KG1 (cell line): ENCODE data around the gene YARS2.
"Not testable (repeated sequence)": the region's sequence is repeated elsewhere in the genome, so short reads cannot be mapped to it uniquely, and the experiment has no call there.

ENCODE experiments used
- DNase-seq: peaks from one replicate; lab custom pipeline; 2025; lab: John Stamatoyannopoulos, UW

YARS2 gene

GRCh38 chr12:32743264-32743663 is 12.4 kb downstream of the YARS2 start:
- DNase-seq = no peak

GRCh38 chr12:32742133-32742532 is 13.6 kb downstream of the YARS2 start:
- DNase-seq = no peak

GRCh38 chr12:32739279-32739678 is 16.4 kb downstream of the YARS2 start:
- no peak for DNase-seq

GRCh38 chr12:32737715-32738114 is 18.0 kb downstream of the YARS2 start:
- DNase-seq = no peak

GRCh38 chr12:32736445-32736844 is 19.3 kb downstream of the YARS2 start:
- DNase-seq = no peak

GRCh38 chr12:32734952-32735351 is 20.7 kb downstream of the YARS2 start:
- DNase-seq = no peak

- no peak for DNase-seq
These were observed 28.5 kb downstream of the YARS2 start for GRCh38 chr12:32727237-32727636.

GRCh38 chr12:32726286-32726685 is 29.4 kb downstream of the YARS2 start:
- DNase-seq = no peak

GRCh38 chr12:32725308-32725707 is 30.4 kb downstream of the YARS2 start:
- not testable (repeated sequence) for DNase-seq

- DNase-seq = no peak
These were observed 36.8 kb downstream of the YARS2 start for GRCh38 chr12:32718926-32719325.

- DNase-seq = no peak
These were observed 40.9 kb downstream of the YARS2 start for GRCh38 chr12:32714772-32715171.

- DNase-seq = no peak
These were observed 46.8 kb downstream of the YARS2 start for GRCh38 chr12:32708926-32709325.

GRCh38 chr12:32706335-32707024 is 49.2 kb downstream of the YARS2 start:
- no peak for DNase-seq

GRCh38 chr12:32705783-32706182 is 49.9 kb downstream of the YARS2 start:
- DNase-seq = no peak

GRCh38 chr12:32702946-32703345 is 52.8 kb downstream of the YARS2 start:
- DNase-seq = no peak

- DNase-seq = no peak
These were observed 53.2 kb downstream of the YARS2 start for GRCh38 chr12:32702473-32702872.

- DNase-seq = not testable (repeated sequence)
These were observed 56.3 kb downstream of the YARS2 start for GRCh38 chr12:32699437-32699836.

GRCh38 chr12:32698285-32698684 is 57.4 kb downstream of the YARS2 start:
- no peak for DNase-seq

GRCh38 chr12:32697445-32697844 is 58.3 kb downstream of the YARS2 start:
- no peak for DNase-seq
